ENCODE measurements around the gene ITIH4. TPM values are rescaled to one million over a fixed set of nuclear protein-coding genes. Genes with fewer than 3 reads are reported as not detected.

Gene ITIH4
- total and polyA plus RNA-seq, 2 of the 13 experiments (the other 11 are each of a cell fraction or from before 2014, with no cell fraction given), result 2.7 to 5.3 TPM

DNA sequence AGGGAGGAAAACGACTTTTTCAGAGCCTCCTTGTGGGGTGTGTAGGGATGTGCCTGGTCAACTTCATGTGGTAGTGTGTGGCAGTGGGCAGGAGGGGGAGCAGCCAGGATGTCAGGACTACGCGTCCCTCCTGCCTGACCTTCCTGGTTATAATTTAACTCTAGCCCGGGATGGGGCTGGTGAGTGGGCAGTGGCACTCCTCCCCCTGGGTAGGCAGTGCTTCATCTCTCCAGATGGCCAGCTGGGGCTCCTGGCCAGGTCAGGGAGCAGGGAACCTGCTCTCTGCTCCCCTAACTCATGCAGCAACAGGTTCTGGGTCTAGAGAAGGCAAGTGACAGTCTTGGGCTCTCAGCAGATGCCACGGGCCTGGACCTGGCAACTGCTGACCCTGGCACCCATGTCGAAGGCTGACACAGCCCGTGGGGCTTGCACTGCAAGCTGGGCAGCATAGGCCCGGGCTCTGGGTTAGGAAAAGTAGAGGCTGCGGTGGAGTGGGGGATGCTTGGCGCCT lies 2.6 kb downstream of the ITIH4 start (continued):
- TF ChIP-seq TBX2 (CRISPR knock-in tag; IDR thresholded peaks at IDR 0.05; ENCODE audit: borderline replicate concordance), result no peak
- no peak for TF ChIP-seq RCOR2 (CRISPR knock-in tag; IDR thresholded peaks at IDR 0.05)
- no peak for TF ChIP-seq ZBTB7A (CRISPR knock-in tag; IDR thresholded peaks at IDR 0.05)
- peak; percentile 22; the same call in 1 of the 2 replicates for TF ChIP-seq KAT8 (CRISPR knock-in tag; IDR thresholded peaks at IDR 0.05)
- TF ChIP-seq ZNF232 (CRISPR knock-in tag; IDR thresholded peaks at IDR 0.05; ENCODE audit: borderline replicate concordance), result no peak
- no peak for TF ChIP-seq NFKBIZ (CRISPR knock-in tag; IDR thresholded peaks at IDR 0.05)
- no peak for TF ChIP-seq SPEN (CRISPR knock-in tag; IDR thresholded peaks at IDR 0.05; ENCODE audit: low read depth)
- TF ChIP-seq REXO4 (CRISPR knock-in tag; IDR thresholded peaks at IDR 0.05; ENCODE audit: borderline replicate concordance), result no peak
- no peak for TF ChIP-seq SIN3A (IDR thresholded peaks at IDR 0.05; ENCODE audit: borderline replicate concordance, low read depth, low read length)
- TF ChIP-seq REL (CRISPR knock-in tag; conservative IDR thresholded peaks at IDR 0.05), result no peak
- TF ChIP-seq MAZ (IDR thresholded peaks at IDR 0.05; ENCODE audit: borderline replicate concordance, low read depth, low read length), result peak; percentile 50; the same call in 1 of the 2 replicates
- no peak for TF ChIP-seq MAZ (CRISPR knock-in tag; IDR thresholded peaks at IDR 0.05; ENCODE audit: low read depth)
- no peak for TF ChIP-seq GRHL1 (CRISPR knock-in tag; conservative IDR thresholded peaks at IDR 0.05)
- TF ChIP-seq MTA1 (CRISPR knock-in tag; IDR thresholded peaks at IDR 0.05; ENCODE audit: borderline replicate concordance), result peak; percentile 42; the same call in 1 of the 2 replicates
- TF ChIP-seq ONECUT2 (CRISPR knock-in tag; IDR thresholded peaks at IDR 0.05), result no peak
- TF ChIP-seq HIVEP1 (CRISPR knock-in tag; IDR thresholded peaks at IDR 0.05), result no peak
- no peak for TF ChIP-seq ZNF234 (CRISPR knock-in tag; conservative IDR thresholded peaks at IDR 0.05)
- no peak for TF ChIP-seq ZNF333 (CRISPR knock-in tag; IDR thresholded peaks at IDR 0.05; ENCODE audit: borderline replicate concordance)
- no peak for TF ChIP-seq CREBL2 (CRISPR knock-in tag; IDR thresholded peaks at IDR 0.05; ENCODE audit: borderline replicate concordance)
- TF ChIP-seq, protein P1, sequence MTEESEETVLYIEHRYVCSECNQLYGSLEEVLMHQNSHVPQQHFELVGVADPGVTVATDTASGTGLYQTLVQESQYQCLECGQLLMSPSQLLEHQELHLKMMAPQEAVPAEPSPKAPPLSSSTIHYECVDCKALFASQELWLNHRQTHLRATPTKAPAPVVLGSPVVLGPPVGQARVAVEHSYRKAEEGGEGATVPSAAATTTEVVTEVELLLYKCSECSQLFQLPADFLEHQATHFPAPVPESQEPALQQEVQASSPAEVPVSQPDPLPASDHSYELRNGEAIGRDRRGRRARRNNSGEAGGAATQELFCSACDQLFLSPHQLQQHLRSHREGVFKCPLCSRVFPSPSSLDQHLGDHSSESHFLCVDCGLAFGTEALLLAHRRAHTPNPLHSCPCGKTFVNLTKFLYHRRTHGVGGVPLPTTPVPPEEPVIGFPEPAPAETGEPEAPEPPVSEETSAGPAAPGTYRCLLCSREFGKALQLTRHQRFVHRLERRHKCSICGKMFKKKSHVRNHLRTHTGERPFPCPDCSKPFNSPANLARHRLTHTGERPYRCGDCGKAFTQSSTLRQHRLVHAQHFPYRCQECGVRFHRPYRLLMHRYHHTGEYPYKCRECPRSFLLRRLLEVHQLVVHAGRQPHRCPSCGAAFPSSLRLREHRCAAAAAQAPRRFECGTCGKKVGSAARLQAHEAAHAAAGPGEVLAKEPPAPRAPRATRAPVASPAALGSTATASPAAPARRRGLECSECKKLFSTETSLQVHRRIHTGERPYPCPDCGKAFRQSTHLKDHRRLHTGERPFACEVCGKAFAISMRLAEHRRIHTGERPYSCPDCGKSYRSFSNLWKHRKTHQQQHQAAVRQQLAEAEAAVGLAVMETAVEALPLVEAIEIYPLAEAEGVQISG (CRISPR knock-in tag; IDR thresholded peaks at IDR 0.05), result peak; percentile 43
- TF ChIP-seq IKZF5 (CRISPR knock-in tag; IDR thresholded peaks at IDR 0.05), result no peak; the same call in 1 of the 2 replicates
- no peak for TF ChIP-seq CENPT (CRISPR knock-in tag; IDR thresholded peaks at IDR 0.05; ENCODE audit: low read depth)
- no peak for TF ChIP-seq ZNF276 (CRISPR knock-in tag; IDR thresholded peaks at IDR 0.05; ENCODE audit: low read depth)

All from HepG2 (cell line).